ENCODE measurements around the gene MRI1. TPM values are rescaled to one million over a fixed set of nuclear protein-coding genes. Genes with fewer than 3 reads are reported as not detected.

Gene MRI1
- total and polyA plus RNA-seq, 2 experiments from 2014 or later = 12.3 to 44.5 TPM

DNA sequence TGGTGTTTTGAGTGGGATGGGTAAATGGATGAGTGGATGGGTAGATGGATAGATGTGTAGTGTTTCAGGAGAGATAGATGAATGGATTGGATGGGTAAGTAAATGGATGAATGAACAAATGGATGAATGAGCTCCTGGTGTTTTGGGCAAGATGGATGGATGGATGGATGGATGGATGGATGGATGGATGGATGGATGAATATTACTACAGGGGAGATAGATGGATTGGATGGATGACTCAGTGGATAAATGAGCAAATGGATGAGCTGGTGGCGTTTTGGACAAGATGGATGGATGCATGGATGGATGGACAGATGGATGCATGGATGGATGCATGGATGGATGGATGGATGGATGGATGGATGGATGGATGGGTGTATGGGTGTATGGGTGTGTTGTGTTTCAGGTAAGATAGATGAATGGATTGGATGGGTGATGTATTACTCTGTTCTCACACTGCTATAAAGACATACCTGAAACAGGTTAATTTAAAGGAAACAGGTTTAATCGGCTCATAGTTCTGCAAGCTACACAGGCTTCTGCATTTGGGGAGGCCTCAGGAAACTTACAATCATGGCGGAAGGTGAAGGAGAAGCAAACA, 43.2 kb downstream of the MRI1 start:
- no peak overlapping the region for H3K4me3 Mint-ChIP-seq
- H3K9me2 ChIP-seq (ENCODE audit: insufficient read depth) = peaks cover 4% of the 10 kb centered on the region; the same call in 1 of the 2 replicates
- H3K27ac ChIP-seq (ENCODE audit: low read depth) = no peak overlapping the region
- H3K27ac Mint-ChIP-seq = no peak overlapping the region
- no peak overlapping the region for H3K4me2 ChIP-seq
- peaks cover 4% of the 10 kb centered on the region for H3K27me3 Mint-ChIP-seq (ENCODE audit: insufficient read depth, low read depth, poor library complexity)
- H3K36me3 ChIP-seq (ENCODE audit: insufficient read depth) = peaks cover 4% of the 10 kb centered on the region
- no peaks in the 10 kb centered on the region for H3K4me1 ChIP-seq (ENCODE audit: insufficient read depth)
- H3K4me1 Mint-ChIP-seq = peaks cover 5% of the 10 kb centered on the region; the same call in 1 of the 3 replicates
- H4K20me1 ChIP-seq (replicated peaks; ENCODE audit: insufficient read depth) = no peaks in the 10 kb centered on the region
- H3K36me3 Mint-ChIP-seq (ENCODE audit: low read depth) = peaks cover 24% of the 10 kb centered on the region; the same call in 2 of the 3 replicates
- H3K4me3 ChIP-seq = no peak overlapping the region
- no peaks in the 10 kb centered on the region for H3K27me3 ChIP-seq (ENCODE audit: insufficient read depth)
- H3F3A ChIP-seq (replicated peaks; ENCODE audit: low read depth) = 0 out of 2 replicates have a peak, but pooled peaks cover 3% of the 10 kb centered on the region
- H3K79me2 ChIP-seq (replicated peaks; ENCODE audit: insufficient read depth) = no peaks in the 10 kb centered on the region
- no peak overlapping the region for H2AFZ ChIP-seq
- ATAC-seq = no peak
- H3K9me3 Mint-ChIP-seq = no peaks in the 10 kb centered on the region
- TF ChIP-seq, protein P1, sequence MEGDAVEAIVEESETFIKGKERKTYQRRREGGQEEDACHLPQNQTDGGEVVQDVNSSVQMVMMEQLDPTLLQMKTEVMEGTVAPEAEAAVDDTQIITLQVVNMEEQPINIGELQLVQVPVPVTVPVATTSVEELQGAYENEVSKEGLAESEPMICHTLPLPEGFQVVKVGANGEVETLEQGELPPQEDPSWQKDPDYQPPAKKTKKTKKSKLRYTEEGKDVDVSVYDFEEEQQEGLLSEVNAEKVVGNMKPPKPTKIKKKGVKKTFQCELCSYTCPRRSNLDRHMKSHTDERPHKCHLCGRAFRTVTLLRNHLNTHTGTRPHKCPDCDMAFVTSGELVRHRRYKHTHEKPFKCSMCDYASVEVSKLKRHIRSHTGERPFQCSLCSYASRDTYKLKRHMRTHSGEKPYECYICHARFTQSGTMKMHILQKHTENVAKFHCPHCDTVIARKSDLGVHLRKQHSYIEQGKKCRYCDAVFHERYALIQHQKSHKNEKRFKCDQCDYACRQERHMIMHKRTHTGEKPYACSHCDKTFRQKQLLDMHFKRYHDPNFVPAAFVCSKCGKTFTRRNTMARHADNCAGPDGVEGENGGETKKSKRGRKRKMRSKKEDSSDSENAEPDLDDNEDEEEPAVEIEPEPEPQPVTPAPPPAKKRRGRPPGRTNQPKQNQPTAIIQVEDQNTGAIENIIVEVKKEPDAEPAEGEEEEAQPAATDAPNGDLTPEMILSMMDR (conservative IDR thresholded peaks at IDR 0.05; ENCODE audit: low read depth in 2 of 2) = no peak
- TF ChIP-seq ZNF331 (CRISPR knock-in tag; IDR thresholded peaks at IDR 0.05; ENCODE audit: low read depth) (no peak), JUNB (IDR thresholded peaks at IDR 0.05; ENCODE audit: unreplicated experiment) (no peak), POLR2AphosphoS5 (IDR thresholded peaks at IDR 0.05; ENCODE audit: low read depth) (no peak), EZH2phosphoT487 (IDR thresholded peaks at IDR 0.05; ENCODE audit: unreplicated experiment) (no peak), STAT1 (IDR thresholded peaks at IDR 0.05; ENCODE audit: unreplicated experiment) (no peak)
- TF ChIP-seq, protein P2, sequence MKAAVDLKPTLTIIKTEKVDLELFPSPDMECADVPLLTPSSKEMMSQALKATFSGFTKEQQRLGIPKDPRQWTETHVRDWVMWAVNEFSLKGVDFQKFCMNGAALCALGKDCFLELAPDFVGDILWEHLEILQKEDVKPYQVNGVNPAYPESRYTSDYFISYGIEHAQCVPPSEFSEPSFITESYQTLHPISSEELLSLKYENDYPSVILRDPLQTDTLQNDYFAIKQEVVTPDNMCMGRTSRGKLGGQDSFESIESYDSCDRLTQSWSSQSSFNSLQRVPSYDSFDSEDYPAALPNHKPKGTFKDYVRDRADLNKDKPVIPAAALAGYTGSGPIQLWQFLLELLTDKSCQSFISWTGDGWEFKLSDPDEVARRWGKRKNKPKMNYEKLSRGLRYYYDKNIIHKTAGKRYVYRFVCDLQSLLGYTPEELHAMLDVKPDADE (IDR thresholded peaks at IDR 0.05) = no peak
- no peak for DNase-seq (ENCODE audit: low spot score)

GRCh38 chr19:13808856-13809255, 44.5 kb downstream of the MRI1 start:
- H3K4me3 ChIP-seq = no peak overlapping the region
- H3K4me1 Mint-ChIP-seq = peaks cover 5% of the 10 kb centered on the region; the same call in 1 of the 3 replicates
- peaks cover 35% of the 10 kb centered on the region for H3K36me3 Mint-ChIP-seq (ENCODE audit: low read depth)
- H3K27me3 Mint-ChIP-seq (ENCODE audit: insufficient read depth, low read depth, poor library complexity) = peaks cover 4% of the 10 kb centered on the region
- H3K27ac Mint-ChIP-seq = no peak overlapping the region
- H3K27ac ChIP-seq (ENCODE audit: low read depth) = no peak overlapping the region
- no peak overlapping the region for H3K4me2 ChIP-seq
- H3K9me3 Mint-ChIP-seq = no peaks in the 10 kb centered on the region; the same call in 2 of the 3 replicates
- H3K36me3 ChIP-seq (ENCODE audit: insufficient read depth) = peaks cover 4% of the 10 kb centered on the region
- no peaks in the 10 kb centered on the region for H3K4me1 ChIP-seq (ENCODE audit: insufficient read depth)
- H3K9me2 ChIP-seq (ENCODE audit: insufficient read depth) = peaks cover 4% of the 10 kb centered on the region; the same call in 1 of the 2 replicates
- TF ChIP-seq JUNB (IDR thresholded peaks at IDR 0.05; ENCODE audit: unreplicated experiment) = no peak
- TF ChIP-seq, protein P1 (conservative IDR thresholded peaks at IDR 0.05; ENCODE audit: low read depth in 2 of 2) = no peak
- TF ChIP-seq POLR2AphosphoS5 (IDR thresholded peaks at IDR 0.05; ENCODE audit: low read depth) = no peak
- TF ChIP-seq EZH2 (IDR thresholded peaks at IDR 0.05; ENCODE audit: low read depth, unreplicated experiment) = no peak
- no peak for TF ChIP-seq ZNF114 (CRISPR knock-in tag; IDR thresholded peaks at IDR 0.05)
- TF ChIP-seq, protein P2 (IDR thresholded peaks at IDR 0.05) = no peak
- no peak for TF ChIP-seq EZH2phosphoT487 (IDR thresholded peaks at IDR 0.05; ENCODE audit: unreplicated experiment)
- no peak for TF ChIP-seq NANOG (IDR thresholded peaks at IDR 0.05; ENCODE audit: borderline replicate concordance)
- no peaks in the 10 kb centered on the region for H3K27me3 ChIP-seq (ENCODE audit: insufficient read depth)
- H2AFZ ChIP-seq = no peak overlapping the region
- no peak overlapping the region for H3K4me3 Mint-ChIP-seq
- no peaks in the 10 kb centered on the region for H4K20me1 ChIP-seq (replicated peaks; ENCODE audit: insufficient read depth)
- ATAC-seq (no peak), DNase-seq (ENCODE audit: low spot score) (no peak)
- 0 out of 2 replicates have a peak, but pooled peaks cover 3% of the 10 kb centered on the region for H3F3A ChIP-seq (replicated peaks; ENCODE audit: low read depth)
- no peaks in the 10 kb centered on the region for H3K79me2 ChIP-seq (replicated peaks; ENCODE audit: insufficient read depth)

All from GM23338 (cell line).